NK-92 treated with Interleukin-12 subunit alpha and Interleukin-12 subunit beta, amount 100 ng/mL, for 24 hours (cell line): ENCODE data around the gene CCP110.

Experiments
- DNase-seq: peaks from one replicate; lab custom pipeline; 2025; lab: John Stamatoyannopoulos, UW

CCP110 gene

GRCh38 chr16:19549673-19550072, 25.9 kb downstream of the CCP110 start:
- no peak for DNase-seq

GRCh38 chr16:19555186-19555937, 31.6 kb downstream of the CCP110 start, which contains the start of gene VPS35L:
Gene VPS35L (plus strand): TSS chr16:19555703. CDS start chr16:19555730, 27 bp downstream.
- peak; percentile 94 for DNase-seq

- peak; percentile 4 for DNase-seq
Observed at GRCh38 chr16:19555938-19556771, 32.4 kb downstream of the CCP110 start.

- DNase-seq, result no peak
Observed at GRCh38 chr16:19559242-19559910, 35.6 kb downstream of the CCP110 start.

- DNase-seq, result no peak
Observed at GRCh38 chr16:19560078-19560477, 36.3 kb downstream of the CCP110 start.

GRCh38 chr16:19563377-19563776, 39.6 kb downstream of the CCP110 start:
- no peak for DNase-seq

- no peak for DNase-seq
Observed at GRCh38 chr16:19566362-19566761, 42.6 kb downstream of the CCP110 start.

GRCh38 chr16:19567560-19567959, 43.8 kb downstream of the CCP110 start:
- DNase-seq, result no peak

GRCh38 chr16:19573997-19574396, 50.3 kb downstream of the CCP110 start:
- no peak for DNase-seq

- no peak for DNase-seq
Observed at GRCh38 chr16:19574615-19575014, 50.9 kb downstream of the CCP110 start.

- DNase-seq, result no peak
Observed at GRCh38 chr16:19578378-19578971, 54.7 kb downstream of the CCP110 start.

- DNase-seq, result no peak
Observed at GRCh38 chr16:19582050-19582831, 58.5 kb downstream of the CCP110 start.

- DNase-seq, result no peak
Observed at GRCh38 chr16:19583665-19584300, 60.0 kb downstream of the CCP110 start.

- no peak for DNase-seq
Observed at GRCh38 chr16:19588661-19589060, 64.9 kb downstream of the CCP110 start.

- no peak for DNase-seq
Observed at GRCh38 chr16:19589106-19589505, 65.4 kb downstream of the CCP110 start.

GRCh38 chr16:19589771-19590302, 66.1 kb downstream of the CCP110 start:
- no peak for DNase-seq

- no peak for DNase-seq
Observed at GRCh38 chr16:19595043-19595767, 71.5 kb downstream of the CCP110 start.

- DNase-seq, result no peak
Observed at GRCh38 chr16:19598805-19599510, 75.2 kb downstream of the CCP110 start.
